Ovary (tissue), 3 donors: ENCODE measurements around the gene FARP2.

Experiments
- CTCF ChIP-seq, 3 donors: fragments of 450-650 bp in 2 of 3; fragments of 200-600 bp in 1 of 3; IDR thresholded peaks; one replicate each; pipeline versions ENCODE4 v1.5.1 to v1.8.0; 2016 to 2022; ENCODE audit warnings: antibody characterized with exemption in 3 of 3, mild to moderate bottlenecking in 1 of 3
- EP300 ChIP-seq: sonication (generic); formaldehyde crosslinking; IDR thresholded peaks from one replicate; pipeline ENCODE4 v1.6.1; 2017; ENCODE audit warnings: antibody characterized with exemption
- POLR2A ChIP-seq: fragments of 450-650 bp; IDR thresholded peaks from one replicate; pipeline ENCODE4 v1.6.1; 2017; ENCODE audit warnings: antibody characterized with exemption, mild to moderate bottlenecking, moderate library complexity
- donor health status: DM: no; HTN: no; CAD: no.

GRCh38 chr2:241489088-241489487 is 133.0 kb downstream of the FARP2 start:
- TF ChIP-seq CTCF (IDR thresholded peaks at IDR 0.05) (no peak), POLR2A (no peak), EP300 (no peak)
